B cell (primary cell): ENCODE data around the gene RPH3AL.

Source experiments
- CTCF ChIP-seq: fragments of 200-600 bp; IDR thresholded peaks from one replicate; pipeline ENCODE4 v1.8.0; 2022; ENCODE audit warnings: antibody characterized with exemption, mild to moderate bottlenecking
- EZH2 ChIP-seq: IDR thresholded peaks from 2 replicates; pipeline ENCODE4 v1.6.1; 2012; ENCODE audit warnings: borderline replicate concordance, low read depth, mild to moderate bottlenecking, moderate library complexity, low read length; ENCODE audit not compliant: insufficient read depth, poor library complexity, severe bottlenecking

GRCh38 chr17:350706-351448, 1.7 kb downstream of the RPH3AL start:
- TF ChIP-seq CTCF (no peak), EZH2 (no peak)
